Activated CD4-positive, alpha-beta T cell treated with anti-CD3 and anti-CD28 coated beads, Interleukin-10, Interleukin-2, amounts not matched to agents 100 ng/mL and 50 ng/mL, durations not matched to agents 16 hours and 8 hours (primary cell): ENCODE results near the gene APELA.
"Not testable (repeated sequence)": the region's sequence is repeated elsewhere in the genome, so short reads cannot be mapped to it uniquely, and the experiment has no call there.

Experiments
- DNase-seq: peaks from one replicate; pipeline ENCODE4 v3.0.0-alpha.2; 2020

The APELA gene

DNA sequence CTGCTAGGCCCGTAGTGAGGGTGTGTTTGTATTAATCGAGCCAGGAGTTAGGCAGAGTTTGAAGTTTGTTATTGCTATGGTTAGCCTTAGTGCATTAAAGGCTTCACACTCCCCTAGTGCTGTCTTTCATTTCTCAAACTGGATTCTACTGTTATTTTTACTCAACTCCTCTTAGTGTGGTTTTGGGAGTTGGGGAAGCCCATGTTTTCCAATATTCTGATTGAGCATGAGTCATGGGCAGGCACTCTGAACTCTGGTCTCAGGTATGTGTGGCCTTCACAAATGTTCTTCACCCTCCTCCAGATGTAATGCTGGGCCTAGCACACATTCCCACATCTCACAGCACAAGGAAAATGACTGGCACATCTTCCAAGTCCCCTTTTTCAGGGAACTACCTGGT is 50.1 kb downstream of the APELA start:
- DNase-seq, result not testable (repeated sequence)

DNA sequence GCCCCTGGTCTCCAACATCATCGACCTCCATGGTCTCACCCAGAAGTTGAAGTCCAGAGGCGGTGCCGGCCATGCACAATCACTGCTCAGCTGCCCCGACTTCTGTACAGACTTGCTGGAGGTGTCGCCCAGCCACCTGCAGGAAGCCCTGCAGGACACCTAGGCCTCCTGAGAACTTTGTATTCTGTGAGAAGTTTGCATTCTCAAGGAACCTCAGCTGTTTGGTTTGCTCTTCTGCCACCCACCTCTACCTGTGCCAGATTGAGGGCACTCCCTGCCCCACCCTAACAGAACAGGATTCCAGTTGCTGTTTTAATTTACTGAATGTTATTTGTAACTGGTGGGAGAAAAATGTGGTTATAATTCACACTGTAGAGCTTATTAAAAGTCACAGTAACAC is 53.7 kb downstream of the APELA start:
- DNase-seq, result no peak

DNA sequence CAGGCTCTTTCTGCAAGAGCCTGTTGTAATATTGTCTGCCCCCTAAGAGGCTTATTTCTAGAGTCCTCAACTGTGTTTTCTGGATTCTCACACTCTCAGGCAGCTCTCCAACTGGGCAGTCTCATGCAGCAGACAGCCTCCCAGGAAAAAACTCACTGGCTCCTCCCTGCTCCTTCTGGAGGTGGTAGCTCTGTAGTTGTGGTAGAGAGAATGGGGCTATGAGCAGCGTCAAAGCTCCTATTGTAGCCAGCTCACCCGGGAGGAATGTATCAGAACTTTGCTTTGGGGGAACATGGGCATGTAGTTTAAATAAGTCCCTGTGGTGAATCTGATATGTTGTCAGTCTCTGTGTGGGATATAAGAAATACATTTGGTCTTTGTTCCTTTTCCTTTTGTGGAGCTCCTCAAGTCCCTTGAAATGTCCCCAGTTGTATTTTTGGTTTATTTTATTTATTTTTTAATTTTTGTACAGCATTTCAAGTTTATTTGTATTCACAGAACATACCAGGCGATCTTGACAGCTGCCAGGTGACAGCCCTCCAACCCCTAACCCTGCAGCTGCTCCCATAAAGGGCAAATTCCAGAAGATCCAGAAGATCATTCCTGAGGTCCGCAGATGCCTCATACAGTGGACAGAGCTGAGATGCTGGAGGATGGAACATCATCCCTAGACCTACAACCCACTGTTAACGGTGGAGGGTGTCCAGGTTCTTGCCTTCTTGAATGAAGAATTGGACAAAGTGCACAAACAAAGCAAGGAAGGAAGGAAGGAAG is 54.8 kb downstream of the APELA start:
- no peak for DNase-seq

DNA sequence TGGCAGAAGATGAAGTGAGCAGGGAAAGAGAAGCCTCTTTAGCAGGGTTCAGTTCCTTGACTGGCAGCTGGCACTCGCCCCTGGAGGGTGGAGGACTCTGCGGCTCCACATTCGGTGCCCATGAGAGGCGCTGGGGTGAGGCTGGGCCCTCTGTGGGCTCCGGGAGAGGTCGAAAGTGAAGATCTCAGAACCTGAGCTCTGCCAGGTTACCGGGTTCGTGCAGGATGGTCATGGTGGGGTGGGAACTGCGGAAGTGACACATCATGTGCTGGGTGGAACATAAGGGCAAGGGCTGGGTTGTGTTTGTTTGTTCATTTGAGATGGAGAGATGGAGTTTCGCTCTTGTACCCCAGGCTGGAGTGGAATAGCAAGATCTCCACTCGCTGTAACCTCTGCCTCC is 56.3 kb downstream of the APELA start:
- no peak for DNase-seq

DNA sequence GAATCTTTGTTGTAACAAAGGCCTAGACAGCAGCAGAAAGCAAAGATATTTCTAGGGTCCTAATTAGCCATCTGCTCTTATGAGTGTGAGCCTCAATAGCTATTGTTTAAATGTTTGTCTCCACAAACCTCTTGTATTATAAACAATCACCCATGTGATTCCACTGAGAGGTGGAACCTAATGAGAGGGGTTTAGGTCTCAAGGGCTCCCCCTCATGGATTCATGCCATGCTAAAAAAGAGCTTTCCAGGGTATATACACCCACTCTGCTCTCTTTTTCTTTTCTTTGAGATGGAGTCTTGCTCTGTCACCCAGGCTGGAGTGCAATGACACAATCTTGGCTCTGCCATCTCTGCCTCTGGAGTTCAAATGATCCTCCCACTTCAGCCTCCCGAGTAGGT is 58.4 kb downstream of the APELA start:
- DNase-seq, result peak; percentile 4

DNA sequence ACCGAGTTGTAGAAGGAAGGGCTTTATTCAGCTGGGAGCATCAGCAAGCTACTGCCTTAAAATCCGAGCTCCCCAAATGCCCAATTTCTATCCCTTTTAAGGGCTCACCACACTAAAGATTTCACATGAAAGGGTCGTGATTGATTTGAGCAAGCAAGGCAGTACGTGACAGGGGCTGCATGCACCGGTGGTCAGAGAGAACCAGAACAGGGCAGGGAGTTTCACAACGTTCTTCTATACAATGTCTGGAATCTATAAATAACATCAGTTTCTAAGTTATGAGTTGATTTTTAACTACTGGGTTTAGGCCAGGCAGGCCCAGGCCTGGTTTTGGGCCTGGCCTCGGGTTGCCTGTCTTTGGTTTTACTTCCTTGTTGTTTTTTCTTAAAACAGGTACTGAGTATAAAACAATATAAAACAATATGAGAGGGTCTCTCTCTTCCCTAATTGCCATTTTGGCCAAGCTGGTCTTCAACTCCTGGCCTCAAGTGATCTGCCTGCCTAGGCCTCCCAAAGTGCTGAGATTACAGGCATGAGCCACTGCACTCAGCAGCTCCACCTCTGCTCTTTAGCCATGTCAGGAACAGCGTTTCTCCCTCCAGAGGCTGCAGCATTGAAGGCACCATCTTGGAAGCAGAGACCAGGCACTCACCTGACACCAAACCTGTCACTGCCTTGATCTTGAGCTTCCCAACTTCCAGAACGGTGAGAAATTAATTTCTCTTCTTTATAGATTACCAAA is 59.1 kb downstream of the APELA start:
- not testable (repeated sequence) for DNase-seq

DNA sequence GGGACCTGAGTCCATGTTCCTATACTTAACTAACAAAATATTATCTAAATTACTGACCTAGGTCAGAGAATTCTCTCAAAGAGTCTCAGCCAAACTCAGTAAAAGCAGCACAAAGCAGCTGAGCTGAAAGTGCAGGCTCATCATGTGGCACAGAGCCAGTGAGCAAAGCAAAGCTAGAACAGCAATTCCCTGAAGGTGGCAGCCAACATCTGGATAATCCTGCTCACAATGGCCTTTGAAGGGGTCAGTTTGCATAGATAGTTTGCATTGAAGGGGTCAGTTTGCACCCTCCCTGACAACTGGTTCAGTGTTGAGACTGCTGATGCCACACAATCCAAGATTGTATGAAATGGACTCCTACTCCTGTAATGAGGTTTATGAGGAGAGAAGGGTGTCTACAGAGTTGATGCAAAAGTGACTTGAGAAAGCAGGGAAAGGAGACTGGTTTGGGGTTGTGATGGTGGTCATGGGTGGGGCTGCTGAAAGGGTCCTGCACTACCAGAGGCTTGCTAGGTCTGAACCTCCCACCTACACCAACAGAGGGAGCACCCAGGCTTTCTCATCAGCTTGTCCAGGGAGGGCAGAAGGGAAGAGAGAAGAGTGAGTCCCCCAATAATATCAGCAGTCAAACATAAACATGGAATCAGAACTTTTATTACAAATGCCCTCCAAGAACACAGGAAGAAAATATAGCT is 60.7 kb downstream of the APELA start:
- DNase-seq, result no peak

DNA sequence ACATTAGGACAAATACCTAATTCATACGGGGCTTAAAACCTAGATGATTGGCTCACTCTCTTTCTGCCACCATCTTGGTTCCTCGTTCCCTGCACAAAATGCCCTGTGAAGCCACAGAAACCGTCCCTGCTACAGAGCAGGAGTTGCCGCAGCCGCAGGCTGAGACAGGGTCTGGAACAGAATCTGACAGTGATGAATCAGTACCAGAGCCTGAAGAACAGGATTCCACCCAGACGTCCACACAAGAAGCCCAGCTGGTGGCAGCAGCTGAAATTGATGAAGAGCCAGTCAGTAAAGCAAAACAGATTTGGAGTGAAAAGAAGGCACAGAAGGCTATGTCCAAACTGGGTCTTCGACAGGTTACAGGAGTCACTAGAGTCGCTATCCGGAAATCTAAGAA is 66.2 kb downstream of the APELA start:
- no peak for DNase-seq

DNA sequence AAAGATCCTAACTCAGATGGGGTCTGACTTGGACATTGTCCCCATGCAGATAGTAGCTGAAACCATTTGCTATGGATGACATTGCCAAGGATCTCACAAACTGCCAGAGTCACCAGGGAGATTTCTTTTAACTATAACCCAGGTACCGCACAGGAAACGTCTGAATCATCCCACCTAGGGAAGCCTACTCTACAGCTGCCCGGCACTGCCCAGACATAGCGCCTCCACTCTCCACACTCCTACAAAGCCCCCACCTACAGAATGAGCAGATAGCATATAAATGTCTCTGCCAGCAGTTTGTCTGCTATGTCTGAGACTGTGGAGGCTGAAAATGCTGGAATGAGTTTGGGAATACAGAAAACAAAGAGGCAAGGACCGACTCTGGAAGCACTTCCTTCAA is 68.2 kb downstream of the APELA start:
- DNase-seq, result no peak

DNA sequence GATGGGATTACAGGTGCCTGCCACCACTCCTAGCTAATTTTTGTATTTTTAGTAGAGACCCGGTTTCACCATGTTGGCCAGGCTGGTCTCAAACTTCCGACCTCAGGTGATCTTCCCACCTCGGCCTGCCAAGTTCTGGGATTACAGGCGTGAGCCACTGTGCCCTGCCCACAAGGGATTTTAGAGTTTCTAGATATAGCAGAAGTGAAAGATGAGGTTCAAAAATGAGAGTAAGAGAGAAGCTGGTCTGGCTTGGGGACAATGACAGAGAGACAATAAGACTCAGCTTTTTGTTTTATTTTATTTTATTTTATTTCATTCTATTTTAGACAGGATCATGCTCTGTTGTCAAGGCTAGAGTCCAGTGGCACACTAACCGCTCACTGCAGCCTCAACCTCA is 69.8 kb downstream of the APELA start:
- DNase-seq, result no peak
